Caco-2 (cell line): ENCODE measurements around the gene NAA11. TPM values are rescaled to one million over a fixed set of nuclear protein-coding genes. Genes with fewer than 3 reads are reported as not detected.

Source experiments
- BruUV-seq: library from RNA; stranded (reverse); fragments of 400-500 nt; replicated peaks from 2 replicates; lab custom pipeline; 2021; lab: Mats Ljungman, UMichigan
- CTCF ChIA-PET: fragments of 300-600 bp; sonication (Branson Sonifier 250); formaldehyde crosslinking; loops from one replicate; lab custom pipeline; 2022; ENCODE audit warnings: antibody characterized with exemption; lab: Charles Lee
- POLR2A ChIA-PET: fragments of 300-600 bp; sonication (Branson Sonifier 250); formaldehyde crosslinking; loops from one replicate; lab custom pipeline; 2022; ENCODE audit warnings: antibody characterized with exemption; lab: Charles Lee
- DNase-seq, 2 experiments: peaks; one replicate each; pipeline versions ENCODE4 v3.0.0 to v3.0.0-alpha.2; 2020 to 2022
- H3K27me3 ChIP-seq: replicated peaks from 2 replicates; pipeline ENCODE4 v1.6.0; 2011; ENCODE audit warnings: low read length; ENCODE audit not compliant: control insufficient read depth, insufficient read depth
- H3K36me3 ChIP-seq: 2 replicates; pipeline ENCODE4 v1.5.1; 2011; ENCODE audit warnings: low read length; ENCODE audit not compliant: control insufficient read depth, insufficient read depth
- H3K4me1 ChIP-seq: fragments of 250-450 bp; sonication (Bioruptor Pico); 2 replicates; pipeline ENCODE4 v1.5.1; 2020; ENCODE audit warnings: mild to moderate bottlenecking
- H3K4me3 ChIP-seq: 2 replicates; pipeline ENCODE4 v1.5.1; 2011; ENCODE audit warnings: low read depth, mild to moderate bottlenecking, control low read depth, low read length
- H3K9me3 ChIP-seq: fragments of 250-450 bp; sonication (Bioruptor Pico); 2 replicates; pipeline ENCODE4 v1.5.1; 2020; ENCODE audit warnings: mild to moderate bottlenecking, moderate library complexity
- H3K27ac Mint-ChIP-seq: one replicate; pipeline ENCODE4 v1.8.0; 2022; ENCODE audit warnings: mixed read lengths; ENCODE audit not compliant: unreplicated experiment
- H3K27me3 Mint-ChIP-seq: one replicate; pipeline ENCODE4 v1.8.0; 2022; ENCODE audit warnings: mixed read lengths; ENCODE audit not compliant: insufficient read depth, unreplicated experiment
- H3K36me3 Mint-ChIP-seq: one replicate; pipeline ENCODE4 v1.8.0; 2022; ENCODE audit warnings: mild to moderate bottlenecking, mixed read lengths; ENCODE audit not compliant: insufficient read depth, unreplicated experiment
- H3K4me1 Mint-ChIP-seq: one replicate; pipeline ENCODE4 v1.8.0; 2022; ENCODE audit warnings: low read depth, mixed read lengths; ENCODE audit not compliant: unreplicated experiment
- H3K4me3 Mint-ChIP-seq: one replicate; pipeline ENCODE4 v1.8.0; 2022; ENCODE audit warnings: mild to moderate bottlenecking, moderate library complexity, mixed read lengths; ENCODE audit not compliant: unreplicated experiment
- H3K9me3 Mint-ChIP-seq: one replicate; pipeline ENCODE4 v1.8.0; 2022; ENCODE audit warnings: mixed read lengths; ENCODE audit not compliant: unreplicated experiment
- CTCF ChIP-seq, 2 experiments: fragments of 200-600 bp in 1 of 2; IDR thresholded peaks; 1 replicate in 1 of 2; 2 replicates in 1 of 2; pipeline versions ENCODE4 v1.5.1 to v1.8.0; 2011 to 2022; ENCODE audit warnings: antibody characterized with exemption in 1 of 2, control low read depth in 1 of 2, inconsistent platforms in 1 of 2, low read depth in 1 of 2, low read length in 1 of 2, mild to moderate bottlenecking in 1 of 2, moderate library complexity in 1 of 2; ENCODE audit not compliant: insufficient read depth in 1 of 2, severe bottlenecking in 1 of 2, unreplicated experiment in 1 of 2
- intact Hi-C: fragments of 100-400 bp; cut with micrococcal nuclease; formaldehyde crosslinking; loops from one replicate; pipeline ENCODE4 v1.10.0; 2022; ENCODE audit not compliant: unreplicated experiment
- total RNA-seq: library from RNA; stranded (reverse); gene quantifications from 2 replicates; pipeline ENCODE4 v1.2.3, GENCODE V29; 2022

Gene NAA11
- total RNA-seq, 1 experiment from 2014 or later: not detected

GRCh38 chr4:79296768-79297428 lies 29.0 kb downstream of the NAA11 start:
- BruUV-seq: no TSS peak
- Mint-ChIP-seq H3K4me1 (peaks cover 4% of the 10 kb centered on the region), H3K4me3 (no peak overlapping the region), H3K9me3 (no peaks in the 10 kb centered on the region), H3K27me3 (no peaks in the 10 kb centered on the region), H3K36me3 (no peaks in the 10 kb centered on the region), H3K27ac (no peak overlapping the region)
- ChIA-PET CTCF (no interaction called here), POLR2A (no interaction called here)
- Histone ChIP-seq H3K4me3 (no peak overlapping the region), H3K9me3 (no peaks in the 10 kb centered on the region), H3K36me3 (no peaks in the 10 kb centered on the region), H3K27me3 (no peaks in the 10 kb centered on the region), H3K4me1 (peaks cover 10% of the 10 kb centered on the region; the same call in 1 of the 2 replicates)
- no peak for TF ChIP-seq CTCF (IDR thresholded peaks at IDR 0.05; ENCODE audit: insufficient read depth in 1 of 2, low read depth in 1 of 2, low read length in 1 of 2, severe bottlenecking in 1 of 2, unreplicated experiment in 1 of 2)
- DNase-seq: no peak
- intact Hi-C loops: loop anchor here (5.0 kb wide), 1 partner anchor 255 kb away; no protein-coding TSS in a partner anchor

- H3K36me3 Mint-ChIP-seq: no peaks in the 10 kb centered on the region
- DNase-seq: no peak
- no peaks in the 10 kb centered on the region for H3K27me3 ChIP-seq
- H3K4me3 Mint-ChIP-seq: no peak overlapping the region
- no TSS peak for BruUV-seq
- peaks cover 10% of the 10 kb centered on the region; the same call in 1 of the 2 replicates for H3K4me1 ChIP-seq
- H3K27me3 Mint-ChIP-seq: no peaks in the 10 kb centered on the region
- CTCF ChIA-PET: no interaction called here
- H3K27ac Mint-ChIP-seq: no peak overlapping the region
- intact Hi-C loops: loop anchor here (5.0 kb wide), 1 partner anchor 253 kb away; no protein-coding TSS in a partner anchor
- H3K9me3 ChIP-seq: no peaks in the 10 kb centered on the region
- POLR2A ChIA-PET: no interaction called here
- no peak overlapping the region for H3K4me3 ChIP-seq
- no peak for TF ChIP-seq CTCF (IDR thresholded peaks at IDR 0.05; ENCODE audit: insufficient read depth in 1 of 2, low read depth in 1 of 2, low read length in 1 of 2, severe bottlenecking in 1 of 2, unreplicated experiment in 1 of 2)
- peaks cover 4% of the 10 kb centered on the region for H3K4me1 Mint-ChIP-seq
- no peaks in the 10 kb centered on the region for H3K9me3 Mint-ChIP-seq
- H3K36me3 ChIP-seq: no peaks in the 10 kb centered on the region
These were observed 30.8 kb downstream of the NAA11 start for GRCh38 chr4:79295086-79295485.

GRCh38 chr4:79294064-79294463 lies 31.8 kb downstream of the NAA11 start:
- Mint-ChIP-seq H3K9me3 (no peaks in the 10 kb centered on the region), H3K27me3 (no peaks in the 10 kb centered on the region), H3K4me1 (peaks cover 4% of the 10 kb centered on the region), H3K36me3 (no peaks in the 10 kb centered on the region), H3K4me3 (no peak overlapping the region), H3K27ac (no peak overlapping the region)
- no TSS peak for BruUV-seq
- peaks cover 10% of the 10 kb centered on the region; the same call in 1 of the 2 replicates for H3K4me1 ChIP-seq
- H3K9me3 ChIP-seq: no peaks in the 10 kb centered on the region
- H3K4me3 ChIP-seq: no peak overlapping the region
- POLR2A ChIA-PET: no interaction called here
- intact Hi-C loops: no loop called here
- TF ChIP-seq CTCF (IDR thresholded peaks at IDR 0.05; ENCODE audit: insufficient read depth in 1 of 2, low read depth in 1 of 2, low read length in 1 of 2, severe bottlenecking in 1 of 2, unreplicated experiment in 1 of 2): no peak
- H3K27me3 ChIP-seq: no peaks in the 10 kb centered on the region
- peak in 1 of 2 experiments; percentile 28 for DNase-seq
- H3K36me3 ChIP-seq: no peaks in the 10 kb centered on the region
- CTCF ChIA-PET: no interaction called here
